HCT116 (cell line): ENCODE measurements around the gene EIF3K. TPM values are rescaled to one million over a fixed set of nuclear protein-coding genes. Genes with fewer than 3 reads are reported as not detected.

Experiments
- ATAC-seq: fragments of 200-7000 bp; cut with Tn5 transposase; 2 replicates; pipeline ENCODE4 v1.9.1; 2020; ENCODE audit warnings: mild to moderate bottlenecking, moderate library complexity
- BruUV-seq: library from RNA; stranded (reverse); fragments of 400-500 nt; replicated peaks from 2 replicates; lab custom pipeline; 2021; lab: Mats Ljungman, UMichigan
- CTCF ChIA-PET: fragments of 300-600 bp; sonication (Branson Sonifier 250); formaldehyde crosslinking; loops from one replicate; lab custom pipeline; 2021; ENCODE audit warnings: antibody characterized with exemption; lab: Charles Lee
- POLR2A ChIA-PET: fragments of 300-600, 350-600 bp; sonication (Branson Sonifier 250); formaldehyde crosslinking; loops from one replicate; lab custom pipeline; 2021; ENCODE audit warnings: antibody characterized with exemption; lab: Charles Lee
- RAD21 ChIA-PET, 2 experiments: fragments of 300-600 bp; sonication (Branson Sonifier 250); formaldehyde crosslinking; loops; one replicate each; lab custom pipeline; 2023; ENCODE audit warnings: low total read pairs in 2 of 2; ENCODE audit not compliant: uncharacterized antibody in 2 of 2, unreplicated experiment in 2 of 2, low non-redundant PET in 1 of 2; lab: Charles Lee
- DNase-seq: peaks from one replicate; pipeline ENCODE4 v3.0.0-alpha.2; 2010; ENCODE audit warnings: low read depth, low spot score
- H2AFZ ChIP-seq: fragments of 200-600 bp; shearing (Covaris generic), sonication (generic); 2 replicates; pipeline ENCODE4 v1.6.1; 2017; ENCODE audit warnings: low read depth, mixed run types, mixed read lengths, antibody characterized with exemption, low read length; ENCODE audit not compliant: poor library complexity, severe bottlenecking
- H3K27ac ChIP-seq: 2 replicates; pipeline ENCODE4 v1.5.1; 2012; ENCODE audit warnings: low read depth, low read length
- H3K27me3 ChIP-seq: fragments of 200-600 bp; sonication (generic); 2 replicates; pipeline ENCODE4 v1.6.1; 2016; ENCODE audit warnings: mixed run types, low read length, mixed read lengths; ENCODE audit not compliant: insufficient read depth
- H3K36me3 ChIP-seq, 2 experiments: fragments of 200-500 bp in 1 of 2; fragments of 200-600 bp in 1 of 2; sonication (Bioruptor generic) in 1 of 2; sonication (generic) in 1 of 2; 2 replicates each; pipeline versions ENCODE4 v1.5.1 to v1.6.1; 2014 to 2016; ENCODE audit warnings: low read length in 2 of 2, inconsistent platforms in 1 of 2, mixed read lengths in 1 of 2, mixed run types in 1 of 2; ENCODE audit not compliant: insufficient read depth in 2 of 2, control insufficient read depth in 1 of 2
- H3K4me1 ChIP-seq, 2 experiments: fragments of 200-600 bp in 1 of 2; sonication (generic) in 1 of 2; 2 replicates each; pipeline versions ENCODE4 v1.5.1 to v1.6.1; 2012 to 2017; ENCODE audit warnings: low read length in 2 of 2, inconsistent platforms in 1 of 2, mild to moderate bottlenecking in 1 of 2, mixed read lengths in 1 of 2, mixed run types in 1 of 2, moderate library complexity in 1 of 2; ENCODE audit not compliant: insufficient read depth in 2 of 2, control insufficient read depth in 1 of 2
- H3K4me2 ChIP-seq: fragments of 200-600 bp; sonication (generic); 2 replicates; pipeline ENCODE4 v1.6.1; 2017; ENCODE audit warnings: mixed run types, low read length, mixed read lengths
- H3K4me3 ChIP-seq, 2 experiments: fragments of 200-600 bp in 1 of 2; sonication (generic) in 1 of 2; replicated peaks in 1 of 2; 2 replicates each; pipeline ENCODE4 v1.5.1; 2011 to 2016; ENCODE audit warnings: low read length in 2 of 2, control low read depth in 1 of 2, low read depth in 1 of 2, mild to moderate bottlenecking in 1 of 2, mixed read lengths in 1 of 2, mixed run types in 1 of 2
- H3K79me2 ChIP-seq: fragments of 200-600 bp; sonication (generic); 2 replicates; pipeline ENCODE4 v1.6.1; 2017; ENCODE audit warnings: mild to moderate bottlenecking, mixed run types, low read length, moderate library complexity, mixed read lengths; ENCODE audit not compliant: insufficient read depth
- H3K9ac ChIP-seq: fragments of 200-600 bp; sonication (generic); 2 replicates; pipeline ENCODE4 v1.6.1; 2016; ENCODE audit warnings: low read length, mixed read lengths
- H3K9me2 ChIP-seq: fragments of 200-600 bp; sonication (generic), shearing (Covaris generic); 2 replicates; pipeline ENCODE4 v1.6.1; 2017; ENCODE audit warnings: mixed run types, mild to moderate bottlenecking, moderate library complexity; ENCODE audit not compliant: insufficient read depth
- H3K9me3 ChIP-seq, 2 experiments: fragments of 200-500 bp in 1 of 2; fragments of 200-600 bp in 1 of 2; sonication (Bioruptor generic) in 1 of 2; sonication (generic) in 1 of 2; 2 replicates each; pipeline ENCODE4 v1.6.1; 2014 to 2017; ENCODE audit warnings: low read length in 2 of 2, mixed read lengths in 2 of 2, inconsistent platforms in 1 of 2, low read depth in 1 of 2, mild to moderate bottlenecking in 1 of 2, mixed run types in 1 of 2, moderate library complexity in 1 of 2; ENCODE audit not compliant: control insufficient read depth in 1 of 2, insufficient read depth in 1 of 2
- H4K20me1 ChIP-seq: fragments of 200-600 bp; sonication (generic), shearing (Covaris generic); 2 replicates; pipeline ENCODE4 v1.6.1; 2017; ENCODE audit warnings: mixed run types, mild to moderate bottlenecking, moderate library complexity; ENCODE audit not compliant: insufficient read depth
- CEBPB ChIP-seq: IDR thresholded peaks from 2 replicates; pipeline ENCODE4 v1.6.1; 2012; ENCODE audit warnings: low read depth
- ELF1 ChIP-seq: IDR thresholded peaks from 2 replicates; pipeline ENCODE4 v1.6.1; 2012; ENCODE audit warnings: low read depth, borderline replicate concordance
- EZH2 ChIP-seq: fragments of 200-600 bp; sonication (generic); IDR thresholded peaks from 2 replicates; pipeline ENCODE4 v1.6.1; 2017; ENCODE audit warnings: antibody characterized with exemption, mixed run types
- EZH2phosphoT487 ChIP-seq: fragments of 200-600 bp; IDR thresholded peaks from 2 replicates; pipeline ENCODE4 v1.6.1; 2018; ENCODE audit warnings: antibody characterized with exemption, borderline replicate concordance
- FOSL1 ChIP-seq: IDR thresholded peaks from 2 replicates; pipeline ENCODE4 v1.6.1; 2012; ENCODE audit warnings: low read depth
- MAX ChIP-seq: IDR thresholded peaks from 2 replicates; pipeline ENCODE4 v1.6.1; 2012
- POLR2A ChIP-seq: IDR thresholded peaks from 2 replicates; pipeline ENCODE4 v1.7.0; 2011; ENCODE audit warnings: borderline replicate concordance; ENCODE audit not compliant: insufficient read depth, insufficient read length; ENCODE audit errors: extremely low read depth
- RAD21 ChIP-seq: IDR thresholded peaks from 2 replicates; pipeline ENCODE4 v1.6.1; 2012; ENCODE audit warnings: low read depth, mild to moderate bottlenecking
- REST ChIP-seq: IDR thresholded peaks from 2 replicates; pipeline ENCODE4 v1.6.1; 2012; ENCODE audit warnings: low read depth
- SP1 ChIP-seq: IDR thresholded peaks from 2 replicates; pipeline ENCODE4 v1.6.1; 2012; ENCODE audit warnings: low read depth
- YY1 ChIP-seq: IDR thresholded peaks from 2 replicates; pipeline ENCODE4 v1.6.1; 2011; ENCODE audit warnings: low read length, low read depth, moderate library complexity, mild to moderate bottlenecking; ENCODE audit not compliant: insufficient replicate concordance; ENCODE audit errors: extremely low read depth
- ZBTB33 ChIP-seq: IDR thresholded peaks from 2 replicates; pipeline ENCODE4 v1.6.1; 2011; ENCODE audit warnings: mild to moderate bottlenecking, low read length, moderate library complexity; ENCODE audit not compliant: insufficient replicate concordance; ENCODE audit errors: extremely low read depth
- ZFX ChIP-seq: fragments of 450-650 bp; IDR thresholded peaks from 2 replicates; pipeline ENCODE4 v1.6.1; 2017
- ZNF274 ChIP-seq: fragments of 200-500 bp; sonication (Bioruptor generic); IDR thresholded peaks from 2 replicates; pipeline ENCODE4 v1.6.1; 2014; ENCODE audit warnings: mild to moderate bottlenecking, low read depth, low read length, inconsistent platforms
- intact Hi-C: fragments of 100-400 bp; cut with micrococcal nuclease; formaldehyde crosslinking; loops from 2 replicates; pipeline ENCODE4 v1.10.0; 2022
- total RNA-seq: library from RNA; stranded (reverse); gene quantifications from one replicate; pipeline ENCODE4 v1.2.1, GENCODE V29; 2021; ENCODE audit not compliant: unreplicated experiment
- TF ChIP-seq, protein P1 (sequence below), 3 experiments: fragments of 200-600 bp in 1 of 3; sonication (generic) in 1 of 3; IDR thresholded peaks in 2 of 3; conservative IDR thresholded peaks in 1 of 3; 2 replicates each; pipeline ENCODE4 v1.5.1; 2012 to 2017; ENCODE audit warnings: low read depth in 2 of 3, low read length in 2 of 3, antibody characterized with exemption in 1 of 3, borderline replicate concordance in 1 of 3, control low read depth in 1 of 3, mild to moderate bottlenecking in 1 of 3, mixed read lengths in 1 of 3, mixed run types in 1 of 3, moderate library complexity in 1 of 3; ENCODE audit not compliant: insufficient read depth in 1 of 3

EIF3K gene
- total RNA-seq, 1 experiment from 2014 or later: 313 TPM

DNA sequence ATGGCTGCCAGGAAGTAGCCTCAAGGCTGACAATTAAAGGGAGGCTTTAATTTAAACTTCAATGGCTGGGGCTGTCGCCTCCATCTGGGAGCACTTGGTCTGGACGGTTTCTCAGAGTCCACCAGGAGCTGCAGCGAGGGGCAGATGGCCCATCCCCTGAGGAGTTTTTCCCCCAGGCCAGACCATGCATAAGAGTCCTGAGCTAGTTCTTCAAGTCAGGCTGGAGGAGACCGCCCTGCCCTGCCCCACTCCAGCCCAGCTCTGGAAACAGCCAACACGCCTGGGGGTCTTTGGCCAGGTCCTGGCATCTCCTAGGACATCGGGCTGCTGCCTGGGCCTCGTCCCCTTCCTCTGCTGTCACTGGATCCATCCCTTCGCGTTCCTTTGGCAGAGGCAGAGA, 23.2 kb downstream of the EIF3K start:
- Histone ChIP-seq H4K20me1 (no peaks in the 10 kb centered on the region), H3K27ac (no peak overlapping the region), H3K9ac (no peak overlapping the region), H2AFZ (no peak overlapping the region), H3K9me3 (no peaks in the 10 kb centered on the region), H3K9me2 (no peaks in the 10 kb centered on the region), H3K4me2 (no peak overlapping the region), H3K4me1 (peaks cover 9 to 47% of the 10 kb centered on the region in 2 experiments), H3K4me3 (no peak overlapping the region), H3K36me3 (no peaks in the 10 kb centered on the region), H3K79me2 (no peaks in the 10 kb centered on the region), H3K27me3 (no peaks in the 10 kb centered on the region)
- CTCF ChIA-PET: interaction anchor here (0.5 kb wide), 1 partner anchor 54 kb away, joined by 4 read pairs; no protein-coding TSS in a partner anchor
- RAD21 ChIA-PET: no interaction called here
- DNase-seq (no peak), ATAC-seq (no peak)
- POLR2A ChIA-PET: no interaction called here
- TF ChIP-seq FOSL1: no peak
- TF ChIP-seq CEBPB: no peak
- TF ChIP-seq ZFX: no peak
- TF ChIP-seq SP1: no peak
- no peak for TF ChIP-seq ZBTB33
- TF ChIP-seq EZH2: no peak
- TF ChIP-seq REST: no peak
- TF ChIP-seq ZNF274: no peak
- no peak for TF ChIP-seq RAD21
- no peak for TF ChIP-seq YY1
- TF ChIP-seq POLR2A: no peak
- TF ChIP-seq ELF1: no peak
- TF ChIP-seq, protein P1, sequence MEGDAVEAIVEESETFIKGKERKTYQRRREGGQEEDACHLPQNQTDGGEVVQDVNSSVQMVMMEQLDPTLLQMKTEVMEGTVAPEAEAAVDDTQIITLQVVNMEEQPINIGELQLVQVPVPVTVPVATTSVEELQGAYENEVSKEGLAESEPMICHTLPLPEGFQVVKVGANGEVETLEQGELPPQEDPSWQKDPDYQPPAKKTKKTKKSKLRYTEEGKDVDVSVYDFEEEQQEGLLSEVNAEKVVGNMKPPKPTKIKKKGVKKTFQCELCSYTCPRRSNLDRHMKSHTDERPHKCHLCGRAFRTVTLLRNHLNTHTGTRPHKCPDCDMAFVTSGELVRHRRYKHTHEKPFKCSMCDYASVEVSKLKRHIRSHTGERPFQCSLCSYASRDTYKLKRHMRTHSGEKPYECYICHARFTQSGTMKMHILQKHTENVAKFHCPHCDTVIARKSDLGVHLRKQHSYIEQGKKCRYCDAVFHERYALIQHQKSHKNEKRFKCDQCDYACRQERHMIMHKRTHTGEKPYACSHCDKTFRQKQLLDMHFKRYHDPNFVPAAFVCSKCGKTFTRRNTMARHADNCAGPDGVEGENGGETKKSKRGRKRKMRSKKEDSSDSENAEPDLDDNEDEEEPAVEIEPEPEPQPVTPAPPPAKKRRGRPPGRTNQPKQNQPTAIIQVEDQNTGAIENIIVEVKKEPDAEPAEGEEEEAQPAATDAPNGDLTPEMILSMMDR (IDR thresholded peaks at IDR 0.05 in 2 of 3, conservative IDR thresholded peaks at IDR 0.05 in 1 of 3; ENCODE audit: borderline replicate concordance in 1 of 3, insufficient read depth in 1 of 3, low read depth in 2 of 3, low read length in 2 of 3): no peak
- TF ChIP-seq MAX: no peak
- no peak for TF ChIP-seq EZH2phosphoT487
- intact Hi-C loops: no loop called here
- BruUV-seq: no TSS peak
